ENCODE data around the gene MCM5.
"Not testable (repeated sequence)": the region's sequence is repeated elsewhere in the genome, so short reads cannot be mapped to it uniquely, and the experiment has no call there.

The MCM5 gene

DNA sequence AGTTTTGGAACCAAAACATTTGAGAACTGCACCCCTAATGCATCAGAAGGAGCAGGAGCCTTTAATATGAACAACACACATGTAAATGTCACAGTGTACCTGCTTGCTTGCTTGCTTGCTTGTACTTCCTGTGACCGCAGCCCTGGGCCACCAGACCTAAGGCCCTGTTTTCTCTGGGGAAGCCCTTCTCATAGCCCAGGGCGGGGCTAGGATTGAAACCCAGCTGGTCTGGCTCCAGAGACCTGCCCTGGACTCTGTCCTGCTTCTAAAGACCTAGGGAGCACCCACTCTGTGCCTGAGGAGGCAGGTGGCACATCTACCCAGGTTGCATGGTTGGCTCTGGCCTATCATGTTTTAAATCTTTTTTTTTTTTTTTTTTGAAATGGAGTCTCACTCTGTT, 7.6 kb upstream of the MCM5 start:
- Histone ChIP-seq H3K9me3 (ENCODE audit: control insufficient read depth, insufficient read depth, low read length) (no peaks in the 10 kb centered on the region), H3K27ac (ENCODE audit: low read length) (no peak overlapping the region), H3K4me3 (ENCODE audit: low read length) (no peak overlapping the region), H3K36me3 (ENCODE audit: control insufficient read depth, insufficient read depth, low read length) (peaks cover under 1% of the 10 kb centered on the region; the same call in 1 of the 2 replicates), H3K27me3 (ENCODE audit: control insufficient read depth, insufficient read depth, low read length) (no peaks in the 10 kb centered on the region), H3K4me1 (ENCODE audit: control insufficient read depth, insufficient read depth, low read length) (no peaks in the 10 kb centered on the region)
- WGBS (ENCODE audit: insufficient coverage, insufficient read length) = no CpG with 5 or more reads among the region's 2 CpGs
- no peak for DNase-seq (ENCODE audit: low read depth, low spot score)

DNA sequence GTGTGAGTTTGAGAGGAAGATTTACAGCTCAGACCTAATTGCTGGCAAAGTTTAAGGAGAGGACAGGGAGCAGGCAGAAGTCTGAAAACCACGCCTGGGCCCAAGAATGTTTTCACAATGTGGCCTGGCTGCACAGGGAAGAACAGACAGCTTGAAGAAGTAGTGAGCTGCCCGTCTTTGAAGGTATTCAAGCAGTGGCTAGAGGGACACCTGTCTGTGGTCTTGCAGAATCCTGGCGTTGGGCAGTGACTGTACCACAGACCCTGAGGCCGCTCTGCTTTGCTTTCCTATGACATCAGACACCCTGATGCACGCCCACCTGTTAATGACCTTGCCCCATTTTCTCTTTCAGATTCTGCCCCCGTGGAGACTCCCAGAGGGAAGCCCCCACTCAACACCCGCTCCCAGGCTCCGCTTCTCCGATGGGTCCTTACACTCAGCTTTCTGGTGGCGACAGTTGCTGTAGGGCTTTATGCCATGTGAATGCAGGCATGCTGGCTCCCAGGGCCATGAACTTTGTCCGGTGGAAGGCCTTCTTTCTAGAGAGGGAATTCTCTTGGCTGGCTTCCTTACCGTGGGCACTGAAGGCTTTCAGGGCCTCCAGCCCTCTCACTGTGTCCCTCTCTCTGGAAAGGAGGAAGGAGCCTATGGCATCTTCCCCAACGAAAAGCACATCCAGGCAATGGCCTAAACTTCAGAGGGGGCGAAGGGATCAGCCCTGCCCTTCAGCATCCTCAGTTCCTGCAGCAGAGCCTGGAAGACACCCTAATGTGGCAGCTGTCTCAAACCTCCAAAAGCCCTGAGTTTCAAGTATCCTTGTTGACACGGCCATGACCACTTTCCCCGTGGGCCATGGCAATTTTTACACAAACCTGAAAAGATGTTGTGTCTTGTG, 6.6 kb upstream of the MCM5 start:
- Histone ChIP-seq H3K4me1 (ENCODE audit: control insufficient read depth, insufficient read depth, low read length) (no peaks in the 10 kb centered on the region), H3K9me3 (ENCODE audit: control insufficient read depth, insufficient read depth, low read length) (no peaks in the 10 kb centered on the region), H3K27ac (ENCODE audit: low read length) (no peak overlapping the region), H3K4me3 (ENCODE audit: low read length) (no peak overlapping the region), H3K27me3 (ENCODE audit: control insufficient read depth, insufficient read depth, low read length) (no peaks in the 10 kb centered on the region), H3K36me3 (ENCODE audit: control insufficient read depth, insufficient read depth, low read length) (no peaks in the 10 kb centered on the region)
- WGBS (ENCODE audit: insufficient coverage, insufficient read length) = no CpG with 5 or more reads among the region's 16 CpGs
- no peak for DNase-seq (ENCODE audit: low read depth, low spot score)

- H3K36me3 ChIP-seq (ENCODE audit: control insufficient read depth, insufficient read depth, low read length) = no peaks in the 10 kb centered on the region
- no CpG with 5 or more reads among the region's 4 CpGs for WGBS (ENCODE audit: insufficient coverage, insufficient read length)
- no peak for DNase-seq (ENCODE audit: low read depth, low spot score)
- H3K27ac ChIP-seq (ENCODE audit: low read length) = no peak overlapping the region
- H3K27me3 ChIP-seq (ENCODE audit: control insufficient read depth, insufficient read depth, low read length) = no peaks in the 10 kb centered on the region
- no peaks in the 10 kb centered on the region for H3K9me3 ChIP-seq (ENCODE audit: control insufficient read depth, insufficient read depth, low read length)
- no peaks in the 10 kb centered on the region for H3K4me1 ChIP-seq (ENCODE audit: control insufficient read depth, insufficient read depth, low read length)
- H3K4me3 ChIP-seq (ENCODE audit: low read length) = no peak overlapping the region
These were observed 6.0 kb upstream of the MCM5 start for GRCh38 chr22:35394011-35394312.

- no CpG with 5 or more reads among the region's 5 CpGs for WGBS (ENCODE audit: insufficient coverage, insufficient read length)
- no peaks in the 10 kb centered on the region for H3K27me3 ChIP-seq (ENCODE audit: control insufficient read depth, insufficient read depth, low read length)
- no peaks in the 10 kb centered on the region for H3K9me3 ChIP-seq (ENCODE audit: control insufficient read depth, insufficient read depth, low read length)
- no peak overlapping the region for H3K27ac ChIP-seq (ENCODE audit: low read length)
- no peak overlapping the region for H3K4me3 ChIP-seq (ENCODE audit: low read length)
- DNase-seq (ENCODE audit: low read depth, low spot score) = no peak
- H3K36me3 ChIP-seq (ENCODE audit: control insufficient read depth, insufficient read depth, low read length) = no peaks in the 10 kb centered on the region
- no peaks in the 10 kb centered on the region for H3K4me1 ChIP-seq (ENCODE audit: control insufficient read depth, insufficient read depth, low read length)
These were observed 5.0 kb upstream of the MCM5 start for GRCh38 chr22:35394810-35395563.

DNA sequence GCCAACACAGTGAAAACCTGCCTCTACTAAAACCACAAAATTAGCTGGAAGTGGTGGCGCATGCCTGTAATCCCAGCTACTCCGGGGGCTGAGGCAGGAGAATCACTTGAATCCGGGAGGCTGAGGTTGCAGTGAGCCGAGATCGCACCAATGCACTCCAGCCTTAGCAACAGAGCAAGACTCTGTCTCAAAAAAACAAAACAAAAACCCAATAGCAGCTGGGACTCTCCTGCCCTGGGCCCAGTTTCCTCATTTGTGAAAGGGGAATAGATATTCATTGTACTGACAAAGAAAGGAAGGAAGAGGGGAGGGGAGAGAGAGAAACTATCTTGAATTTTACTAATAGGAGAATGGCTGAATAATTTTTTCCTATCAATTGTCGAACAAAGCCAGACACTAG, 3.3 kb upstream of the MCM5 start:
- DNase-seq (ENCODE audit: low read depth, low spot score); H3K27ac ChIP-seq (ENCODE audit: low read length); H3K4me1 ChIP-seq (ENCODE audit: control insufficient read depth, insufficient read depth, low read length): not testable (repeated sequence)

DNA sequence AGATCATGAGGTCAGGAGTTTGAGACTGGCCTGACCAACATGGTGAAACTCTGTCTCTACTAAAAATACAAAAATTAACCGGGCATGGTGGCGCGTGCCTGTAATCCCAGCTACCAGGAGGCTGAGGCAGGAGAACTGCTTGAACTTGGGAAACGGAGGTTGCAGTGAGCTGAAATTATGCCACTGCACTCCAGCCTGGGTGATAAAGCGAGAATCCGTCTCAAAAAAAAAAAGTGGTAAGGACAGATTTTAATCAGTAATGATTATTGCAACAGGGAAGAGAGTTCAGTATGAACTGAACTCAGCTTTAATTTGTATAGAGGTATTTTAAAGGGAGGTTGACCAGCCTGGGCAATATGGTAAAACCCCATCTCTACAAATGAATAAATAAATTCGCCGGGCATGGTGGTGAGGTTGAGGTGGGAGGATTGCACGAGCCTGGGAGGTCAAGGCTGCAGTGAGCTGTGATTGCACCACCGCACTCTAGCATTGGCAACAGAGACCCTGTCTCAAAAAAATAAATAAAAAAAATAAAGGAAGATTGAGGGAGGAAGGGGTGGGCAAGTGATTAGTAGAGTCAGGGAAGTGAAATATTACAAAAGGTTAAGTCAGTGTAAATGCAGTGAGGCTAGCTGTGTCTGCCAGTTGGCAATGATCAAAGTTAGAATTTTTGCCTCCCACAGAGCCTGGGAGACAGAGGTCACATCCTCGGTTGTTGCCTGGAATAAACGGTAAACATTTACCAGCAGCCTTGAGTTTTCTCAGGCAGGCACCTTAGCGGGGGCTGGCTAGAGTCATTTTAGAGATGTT, 2.6 kb upstream of the MCM5 start:
- peaks cover 3% of the 10 kb centered on the region; the same call in 1 of the 2 replicates for H3K36me3 ChIP-seq (ENCODE audit: control insufficient read depth, insufficient read depth, low read length)
- H3K4me1 ChIP-seq (ENCODE audit: control insufficient read depth, insufficient read depth, low read length) = no peaks in the 10 kb centered on the region
- no peak for DNase-seq (ENCODE audit: low read depth, low spot score)
- no peak overlapping the region for H3K27ac ChIP-seq (ENCODE audit: low read length)
- no peak overlapping the region for H3K4me3 ChIP-seq (ENCODE audit: low read length)
- H3K27me3 ChIP-seq (ENCODE audit: control insufficient read depth, insufficient read depth, low read length) = no peaks in the 10 kb centered on the region
- WGBS (ENCODE audit: insufficient coverage, insufficient read length) = no CpG with 5 or more reads among the region's 13 CpGs
- H3K9me3 ChIP-seq (ENCODE audit: control insufficient read depth, insufficient read depth, low read length) = no peaks in the 10 kb centered on the region

More for the DNA sequence above, 3.3 kb upstream of the MCM5 start:
- not testable (repeated sequence) for H3K36me3 ChIP-seq (ENCODE audit: control insufficient read depth, insufficient read depth, low read length); H3K27me3 ChIP-seq (ENCODE audit: control insufficient read depth, insufficient read depth, low read length); H3K4me3 ChIP-seq (ENCODE audit: low read length); H3K9me3 ChIP-seq (ENCODE audit: control insufficient read depth, insufficient read depth, low read length)
- WGBS (ENCODE audit: insufficient coverage, insufficient read length) = no CpG with 5 or more reads among the region's 6 CpGs

- no peak for DNase-seq (ENCODE audit: low read depth, low spot score)
- WGBS (ENCODE audit: insufficient coverage, insufficient read length) = no CpG with 5 or more reads among the region's 4 CpGs
- Histone ChIP-seq H3K4me1 (ENCODE audit: control insufficient read depth, insufficient read depth, low read length) (0 out of 2 replicates have a peak, but pooled peaks cover 1% of the 10 kb centered on the region), H3K36me3 (ENCODE audit: control insufficient read depth, insufficient read depth, low read length) (peaks cover 11% of the 10 kb centered on the region), H3K27me3 (ENCODE audit: control insufficient read depth, insufficient read depth, low read length) (no peaks in the 10 kb centered on the region), H3K9me3 (ENCODE audit: control insufficient read depth, insufficient read depth, low read length) (no peaks in the 10 kb centered on the region), H3K27ac (ENCODE audit: low read length) (no peak overlapping the region), H3K4me3 (ENCODE audit: low read length) (no peak overlapping the region)
These were observed 1.4 kb upstream of the MCM5 start for GRCh38 chr22:35398591-35398973.

GRCh38 chr22:35399114-35399677, 744 bp upstream of the MCM5 start:
- Histone ChIP-seq H3K4me3 (ENCODE audit: low read length) (peak overlapping the region; percentile 12; the same call in 1 of the 2 replicates), H3K27me3 (ENCODE audit: control insufficient read depth, insufficient read depth, low read length) (no peaks in the 10 kb centered on the region), H3K36me3 (ENCODE audit: control insufficient read depth, insufficient read depth, low read length) (peaks cover 12% of the 10 kb centered on the region), H3K27ac (ENCODE audit: low read length) (no peak overlapping the region), H3K4me1 (ENCODE audit: control insufficient read depth, insufficient read depth, low read length) (0 out of 2 replicates have a peak, but pooled peaks cover 1% of the 10 kb centered on the region), H3K9me3 (ENCODE audit: control insufficient read depth, insufficient read depth, low read length) (no peaks in the 10 kb centered on the region)
- no peak for DNase-seq (ENCODE audit: low read depth, low spot score)
- WGBS (ENCODE audit: insufficient coverage, insufficient read length) = no CpG with 5 or more reads among the region's 24 CpGs

GRCh38 chr22:35400501-35400790, 506 bp downstream of the MCM5 start:
- no peak for DNase-seq (ENCODE audit: low read depth, low spot score)
- WGBS (ENCODE audit: insufficient coverage, insufficient read length) = no CpG with 5 or more reads among the region's 20 CpGs
- Histone ChIP-seq H3K27ac (ENCODE audit: low read length) (no peak overlapping the region), H3K4me3 (ENCODE audit: low read length) (peak overlapping the region; percentile 75), H3K27me3 (ENCODE audit: control insufficient read depth, insufficient read depth, low read length) (no peaks in the 10 kb centered on the region), H3K36me3 (ENCODE audit: control insufficient read depth, insufficient read depth, low read length) (peaks cover 17% of the 10 kb centered on the region), H3K9me3 (ENCODE audit: control insufficient read depth, insufficient read depth, low read length) (no peaks in the 10 kb centered on the region), H3K4me1 (ENCODE audit: control insufficient read depth, insufficient read depth, low read length) (0 out of 2 replicates have a peak, but pooled peaks cover 1% of the 10 kb centered on the region)

- Histone ChIP-seq H3K27me3 (ENCODE audit: control insufficient read depth, insufficient read depth, low read length) (no peaks in the 10 kb centered on the region), H3K4me1 (ENCODE audit: control insufficient read depth, insufficient read depth, low read length) (0 out of 2 replicates have a peak, but pooled peaks cover 1% of the 10 kb centered on the region), H3K4me3 (ENCODE audit: low read length) (no peak overlapping the region), H3K9me3 (ENCODE audit: control insufficient read depth, insufficient read depth, low read length) (no peaks in the 10 kb centered on the region), H3K27ac (ENCODE audit: low read length) (no peak overlapping the region), H3K36me3 (ENCODE audit: control insufficient read depth, insufficient read depth, low read length) (peaks cover 26% of the 10 kb centered on the region)
- WGBS (ENCODE audit: insufficient coverage, insufficient read length) = no CpG with 5 or more reads among the region's 6 CpGs
- no peak for DNase-seq (ENCODE audit: low read depth, low spot score)
These were observed 1.9 kb downstream of the MCM5 start for GRCh38 chr22:35401863-35402262.

All from iPS DF 6.9 (cell line).